Erythroblast (primary cell): Measurements from ENCODE around the gene MGAT5.

Source experiments
- DNase-seq, 2 experiments: peaks; one replicate each; lab custom pipeline; 2025; lab: John Stamatoyannopoulos, UW
- GATA1 ChIP-seq: IDR thresholded peaks from 2 replicates; pipeline ENCODE4 v1.6.1; 2011; ENCODE audit warnings: low read depth, mild to moderate bottlenecking, control low read depth, low read length, moderate library complexity
- POLR2A ChIP-seq: IDR thresholded peaks from 2 replicates; pipeline ENCODE4 v1.6.1; 2011; ENCODE audit warnings: mild to moderate bottlenecking, low read length

Gene MGAT5

GRCh38 chr2:134433469-134433868, 179.6 kb downstream of the MGAT5 start:
- TF ChIP-seq POLR2A: no peak
- TF ChIP-seq GATA1: no peak
- DNase-seq: no peak

- TF ChIP-seq POLR2A (no peak), GATA1 (no peak)
Measured at GRCh38 chr2:134433979-134434378, 180.1 kb downstream of the MGAT5 start.

DNA sequence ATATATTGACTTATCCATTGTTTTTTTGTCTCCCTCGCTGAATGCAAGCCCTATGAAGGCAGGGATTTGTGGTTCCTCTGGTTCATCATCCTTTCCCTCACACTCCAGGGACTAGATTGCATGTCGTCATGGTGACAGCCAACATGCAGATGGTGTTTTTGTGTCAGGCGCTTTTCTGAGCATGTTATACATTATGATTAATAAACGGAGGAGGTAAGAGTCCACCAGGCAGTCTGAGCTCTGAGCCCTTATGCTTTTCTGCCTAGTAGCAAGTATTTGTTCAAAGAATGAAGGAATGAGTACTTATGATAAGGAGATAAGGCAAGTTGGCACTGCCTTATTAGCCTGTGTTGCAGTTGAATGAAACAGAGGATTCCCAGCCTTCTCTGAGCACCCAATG, 181.6 kb downstream of the MGAT5 start:
- no peak for TF ChIP-seq GATA1
- TF ChIP-seq POLR2A: no peak
- no peak for DNase-seq

More at GRCh38 chr2:134433979-134434378, 180.1 kb downstream of the MGAT5 start:
- DNase-seq: no peak

- no peak for TF ChIP-seq GATA1
- no peak for TF ChIP-seq POLR2A
- no peak for DNase-seq
Measured at GRCh38 chr2:134435936-134436335, 182.1 kb downstream of the MGAT5 start.

DNA sequence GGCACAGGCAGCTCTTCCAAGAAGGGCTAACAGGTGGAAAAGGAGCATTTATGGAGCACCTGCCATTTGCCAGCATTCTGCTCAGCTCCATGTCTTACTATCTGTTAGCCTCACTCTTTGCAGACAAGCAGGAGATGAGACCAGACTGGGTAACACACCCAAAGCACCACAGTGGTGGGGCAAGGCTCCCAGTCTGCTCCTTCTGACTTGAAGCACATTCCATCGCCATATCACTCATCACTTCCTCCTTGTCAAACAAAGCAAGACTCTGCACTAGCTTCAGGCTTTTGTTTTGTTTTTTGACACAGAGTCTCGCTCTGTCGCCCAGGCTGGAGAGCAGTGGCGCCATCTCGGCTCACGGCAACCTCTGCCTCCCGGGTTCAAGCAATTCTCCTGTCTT, 182.8 kb downstream of the MGAT5 start:
- TF ChIP-seq GATA1 (no peak), POLR2A (no peak)
- DNase-seq: no peak

DNA sequence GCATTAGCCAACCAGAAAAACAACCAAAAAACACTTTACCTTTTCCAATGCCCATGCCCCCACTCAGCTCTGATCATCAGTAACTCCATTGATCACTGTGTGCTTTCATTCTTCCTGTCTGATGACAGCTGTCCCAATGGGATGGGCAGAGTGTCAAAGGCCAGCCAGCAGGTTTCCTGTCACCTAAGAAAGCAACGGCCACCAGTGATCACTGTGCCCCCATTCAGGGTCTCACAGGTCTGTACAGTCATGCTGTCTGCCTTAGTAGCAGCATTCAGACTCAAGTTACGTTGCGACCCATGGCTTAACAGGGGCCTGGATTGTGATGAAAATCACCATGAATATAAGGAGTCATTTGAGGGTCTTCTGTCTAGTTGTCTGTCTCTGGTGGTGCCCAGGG, 184.5 kb downstream of the MGAT5 start:
- TF ChIP-seq POLR2A (no peak), GATA1 (no peak)
- DNase-seq: no peak

DNA sequence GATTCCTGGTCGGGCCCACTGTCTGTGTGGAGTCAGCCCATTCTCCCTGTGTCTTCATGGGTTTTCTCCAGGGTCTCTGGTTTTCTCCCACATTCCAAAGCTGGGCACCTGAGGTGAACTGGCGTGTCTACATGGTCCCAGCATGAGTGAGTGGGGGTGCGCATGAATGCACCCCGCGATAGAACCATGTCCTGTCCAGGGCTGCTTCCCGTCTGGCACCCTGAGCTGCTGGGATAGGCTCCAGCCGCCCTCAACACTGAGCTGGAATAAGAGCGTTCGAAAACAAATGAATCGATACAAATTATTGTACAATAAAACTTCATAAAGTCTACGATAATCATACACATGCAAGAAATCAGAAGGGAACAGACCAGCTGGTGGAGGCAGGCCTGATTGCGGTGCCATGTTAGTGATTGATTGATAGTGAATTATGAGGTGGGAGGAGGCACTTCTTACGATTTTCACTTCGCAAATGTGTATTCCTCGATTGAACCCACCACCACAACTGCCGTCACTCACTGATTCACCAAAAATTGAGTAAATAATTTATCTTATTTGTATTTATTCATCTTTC, 186.6 kb downstream of the MGAT5 start:
- TF ChIP-seq GATA1: no peak
- no peak for TF ChIP-seq POLR2A
- DNase-seq: no peak

- no peak for TF ChIP-seq GATA1
- no peak for TF ChIP-seq POLR2A
- no peak for DNase-seq
Measured at GRCh38 chr2:134441153-134441863, 187.4 kb downstream of the MGAT5 start.

DNA sequence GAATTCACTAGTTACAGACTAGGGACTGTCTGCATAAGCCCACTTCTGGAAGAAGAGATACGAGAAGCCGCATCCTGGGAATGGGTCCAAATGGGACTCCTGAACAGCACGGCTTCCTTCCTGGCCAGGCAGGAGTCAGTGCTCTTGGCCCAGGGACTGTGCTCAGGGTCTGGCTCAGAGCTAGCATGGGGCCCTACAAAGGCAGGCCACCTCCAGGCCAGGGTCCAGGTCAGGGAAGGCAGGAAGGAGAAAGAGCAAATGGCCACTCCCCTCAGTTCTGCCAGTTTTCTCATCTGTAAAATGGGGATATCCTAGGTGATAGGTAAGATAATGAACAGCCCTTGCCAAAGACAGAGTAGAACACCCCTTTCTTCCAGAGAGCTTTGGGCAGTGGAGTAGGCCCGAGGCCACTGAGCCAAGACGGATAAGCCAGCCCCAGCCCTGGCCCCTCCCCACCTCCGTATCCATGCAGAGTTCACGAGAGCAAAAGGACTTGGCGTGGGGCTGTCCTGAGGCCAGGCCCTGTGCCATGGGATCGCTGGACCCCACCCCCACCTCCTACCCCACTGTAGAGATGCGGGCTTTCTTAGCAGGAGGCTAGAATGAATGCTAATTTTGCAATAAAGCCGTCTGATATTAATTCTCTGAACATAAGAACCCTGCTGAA, 190.1 kb downstream of the MGAT5 start:
- no peak for DNase-seq
- no peak for TF ChIP-seq POLR2A
- no peak for TF ChIP-seq GATA1

DNA sequence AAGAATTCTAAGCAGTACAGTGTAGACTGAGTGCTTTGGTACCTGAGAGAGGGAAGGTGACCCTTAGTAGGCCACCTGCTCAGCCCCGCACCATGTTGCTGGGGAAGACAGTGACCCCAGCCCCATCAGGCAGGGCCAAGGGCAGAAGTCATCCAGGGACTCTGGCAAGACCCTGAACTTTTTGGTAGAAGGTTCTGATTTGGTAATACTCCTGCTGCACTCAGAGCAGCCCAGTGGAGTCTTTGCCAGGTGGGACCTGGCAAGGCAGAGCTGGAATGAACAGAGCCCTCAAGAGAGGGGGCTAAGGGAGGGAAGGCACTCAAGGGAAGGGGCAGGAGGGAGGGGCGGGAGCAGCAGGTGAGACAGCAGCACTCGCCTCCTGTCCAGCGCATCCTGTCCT, 191.2 kb downstream of the MGAT5 start:
- no peak for DNase-seq
- no peak for TF ChIP-seq POLR2A
- TF ChIP-seq GATA1: no peak

DNA sequence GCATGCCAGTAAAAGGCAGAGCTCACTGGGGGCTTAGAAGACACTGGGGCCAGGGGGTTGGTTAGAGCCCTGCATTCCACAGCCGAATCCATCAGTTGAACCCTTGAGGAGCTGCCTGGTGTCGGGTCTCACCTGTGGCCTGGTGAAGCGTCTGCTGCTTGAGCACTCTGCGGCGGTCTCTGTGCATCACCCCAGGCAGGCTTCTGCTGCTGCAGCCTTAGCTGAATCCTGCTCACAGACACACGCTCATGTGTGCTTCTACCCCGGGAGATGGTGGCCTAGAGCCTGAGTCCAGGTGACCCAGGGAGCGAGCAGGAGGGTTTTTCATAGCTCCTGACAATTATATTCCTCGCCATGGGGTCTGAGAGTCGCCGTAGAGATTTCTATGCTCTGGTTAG, 192.1 kb downstream of the MGAT5 start:
- DNase-seq: no peak
- TF ChIP-seq GATA1 (no peak), POLR2A (no peak)

DNA sequence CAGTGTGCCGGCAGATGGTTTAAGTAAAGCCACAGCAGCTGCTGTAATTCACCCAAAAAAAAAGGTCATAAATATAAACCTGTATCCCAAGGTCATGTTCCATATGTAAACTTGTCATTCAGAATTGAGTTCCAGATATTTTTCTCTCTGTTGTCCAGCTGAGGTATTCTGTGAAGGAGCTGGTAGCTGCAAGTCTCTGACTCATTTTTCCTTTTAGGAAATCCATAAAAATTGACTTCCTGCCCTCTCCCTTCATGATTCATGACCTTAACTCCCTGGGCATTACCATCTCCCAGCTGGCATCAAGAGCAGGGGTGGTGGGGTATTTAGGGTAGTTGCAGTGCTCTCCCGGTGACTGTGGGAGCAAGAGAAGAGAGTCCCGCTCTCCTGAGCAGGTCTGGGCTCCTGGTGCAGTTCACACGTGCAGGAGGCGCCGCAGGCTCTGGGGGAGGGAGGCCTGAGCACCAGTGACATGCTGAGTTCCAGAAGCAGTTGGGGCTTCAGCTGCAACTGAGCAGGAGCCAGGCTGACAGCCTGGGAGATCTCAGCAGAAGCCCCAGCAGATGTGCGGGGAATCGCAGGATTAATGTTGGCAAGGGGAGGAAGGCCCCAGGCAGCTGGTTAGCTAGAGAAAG, 192.6 kb downstream of the MGAT5 start:
- no peak for DNase-seq

GRCh38 chr2:134447669-134448068, 193.8 kb downstream of the MGAT5 start:
- TF ChIP-seq GATA1 (no peak), POLR2A (no peak)
- no peak for DNase-seq

More for the DNA sequence above, 192.6 kb downstream of the MGAT5 start:
- TF ChIP-seq POLR2A: no peak
- TF ChIP-seq GATA1: no peak

DNA sequence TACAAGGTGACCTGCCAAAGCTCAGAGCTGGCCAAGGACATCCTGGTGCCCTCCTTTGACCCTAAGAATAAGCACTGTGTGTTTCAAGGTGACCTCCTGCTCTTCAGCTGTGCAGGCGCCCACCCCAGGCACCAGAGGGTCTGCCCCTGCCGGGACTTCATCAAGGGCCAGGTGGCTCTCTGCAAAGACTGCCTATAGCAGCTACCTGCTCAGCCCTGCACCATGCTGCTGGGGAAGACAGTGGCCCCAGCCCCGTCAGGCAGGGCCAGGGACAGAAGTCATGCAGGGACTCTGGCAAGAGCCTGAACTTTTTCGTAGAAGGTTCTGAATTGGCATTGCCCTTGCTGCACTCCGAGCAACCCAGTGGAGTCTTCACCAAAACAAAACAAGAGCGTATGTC, 194.8 kb downstream of the MGAT5 start:
- DNase-seq: no peak
- TF ChIP-seq POLR2A (no peak), GATA1 (no peak)

- DNase-seq: no peak
- TF ChIP-seq GATA1 (no peak), POLR2A (no peak)
Measured at GRCh38 chr2:134449157-134449556, 195.3 kb downstream of the MGAT5 start.
